Hindlimb muscle (tissue), 1 donor: ENCODE measurements around the gene ATN1. TPM values are rescaled to one million over a fixed set of nuclear protein-coding genes. Genes with fewer than 3 reads are reported as not detected.

Experiments
- DNase-seq: peaks from one replicate; pipeline ENCODE4 v3.0.0-alpha.2; 2013
- polyA plus RNA-seq: library from polyadenylated mRNA; unstranded; fragments of 120-200 nt; gene quantifications from one replicate; pipeline ENCODE4 v1.2.1, GENCODE V29; 2013; ENCODE audit not compliant: insufficient read length

ATN1 gene
- polyA plus RNA-seq, 1 donor = 91.2 TPM

- DNase-seq = no peak
Measured at GRCh38 chr12:6928703-6929407, 1.1 kb downstream of the ATN1 start.

- DNase-seq = no peak
Measured at GRCh38 chr12:6929466-6930452, 2.0 kb downstream of the ATN1 start.

- no peak for DNase-seq
Measured at GRCh38 chr12:6932766-6933165, 5.0 kb downstream of the ATN1 start.

GRCh38 chr12:6934110-6934509 lies 6.4 kb downstream of the ATN1 start:
- no peak for DNase-seq

GRCh38 chr12:6935371-6936193 lies 7.8 kb downstream of the ATN1 start:
- DNase-seq = no peak

GRCh38 chr12:6936194-6936635 lies 8.5 kb downstream of the ATN1 start:
- DNase-seq = no peak

- no peak for DNase-seq
Measured at GRCh38 chr12:6936636-6937480, 9.1 kb downstream of the ATN1 start.

GRCh38 chr12:6937481-6938352 lies 10.0 kb downstream of the ATN1 start:
- DNase-seq = peak; percentile 96

GRCh38 chr12:6938353-6939190 lies 10.8 kb downstream of the ATN1 start:
- no peak for DNase-seq

- DNase-seq = no peak
Measured at GRCh38 chr12:6939191-6939540, 11.4 kb downstream of the ATN1 start.

- no peak for DNase-seq
Measured at GRCh38 chr12:6941267-6941666, 13.5 kb downstream of the ATN1 start.

- DNase-seq = no peak
Measured at GRCh38 chr12:6941782-6942181, 14.0 kb downstream of the ATN1 start.

GRCh38 chr12:6942331-6942665 lies 14.5 kb downstream of the ATN1 start:
- DNase-seq = no peak

GRCh38 chr12:6943389-6943721 lies 15.6 kb downstream of the ATN1 start:
- DNase-seq = peak; percentile 85

GRCh38 chr12:6943722-6944380 lies 16.1 kb downstream of the ATN1 start, which contains the start of the genes C12orf57 and RNU7-1:
Gene C12orf57 (plus strand): TSS chr12:6944022. CDS start chr12:6944122, 100 bp downstream.
Gene RNU7-1 (plus strand): TSS chr12:6943816.
- peak; percentile 90 for DNase-seq

GRCh38 chr12:6944381-6945186 lies 16.8 kb downstream of the ATN1 start:
- DNase-seq = peak; percentile 94

- DNase-seq = no peak
Measured at GRCh38 chr12:6945613-6946012, 17.9 kb downstream of the ATN1 start.
